VCaP (cell line): ENCODE data around the gene KRT4.

ENCODE experiments used
- H3K27ac ChIP-seq: fragments of 450-650 bp; 2 replicates; pipeline ENCODE4 v1.5.1; 2017
- TF ChIP-seq, protein P1 (sequence below): fragments of 450-650 bp; conservative IDR thresholded peaks from 2 replicates; pipeline ENCODE4 v1.5.1; 2017; ENCODE audit warnings: mild to moderate bottlenecking, moderate library complexity

KRT4 gene

DNA sequence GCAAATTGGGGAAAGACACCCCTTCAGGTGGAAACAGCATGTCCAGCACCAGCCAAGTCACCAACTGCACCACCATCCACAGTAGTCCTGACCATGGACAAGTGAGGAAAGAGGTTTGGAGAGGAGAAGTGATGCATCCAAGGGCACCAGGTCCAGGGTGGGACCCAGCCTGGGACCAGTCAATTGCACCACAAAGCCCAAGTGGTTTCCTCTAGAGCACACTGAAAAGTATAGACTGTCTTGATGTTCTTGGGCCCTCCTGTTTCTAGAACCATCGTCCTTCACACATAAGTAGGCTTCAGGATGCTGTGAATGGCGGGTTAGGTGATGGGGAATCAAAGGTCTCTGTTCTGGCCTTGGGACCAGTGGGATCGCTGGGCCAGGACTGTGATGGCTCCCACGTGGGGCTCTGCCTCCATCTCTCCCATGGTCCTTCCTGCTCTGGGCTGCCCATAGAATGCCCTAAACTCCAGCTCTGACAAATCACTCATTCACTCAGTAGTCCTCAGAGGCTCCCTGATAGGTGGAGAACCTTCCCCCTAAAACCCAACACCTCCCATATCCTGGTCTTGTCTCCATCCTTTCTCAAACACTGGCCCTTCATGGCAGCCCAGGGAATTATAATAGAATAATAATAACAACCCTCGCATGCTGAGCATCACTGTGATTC is 11.0 kb upstream of the KRT4 start:
- TF ChIP-seq, protein P1, sequence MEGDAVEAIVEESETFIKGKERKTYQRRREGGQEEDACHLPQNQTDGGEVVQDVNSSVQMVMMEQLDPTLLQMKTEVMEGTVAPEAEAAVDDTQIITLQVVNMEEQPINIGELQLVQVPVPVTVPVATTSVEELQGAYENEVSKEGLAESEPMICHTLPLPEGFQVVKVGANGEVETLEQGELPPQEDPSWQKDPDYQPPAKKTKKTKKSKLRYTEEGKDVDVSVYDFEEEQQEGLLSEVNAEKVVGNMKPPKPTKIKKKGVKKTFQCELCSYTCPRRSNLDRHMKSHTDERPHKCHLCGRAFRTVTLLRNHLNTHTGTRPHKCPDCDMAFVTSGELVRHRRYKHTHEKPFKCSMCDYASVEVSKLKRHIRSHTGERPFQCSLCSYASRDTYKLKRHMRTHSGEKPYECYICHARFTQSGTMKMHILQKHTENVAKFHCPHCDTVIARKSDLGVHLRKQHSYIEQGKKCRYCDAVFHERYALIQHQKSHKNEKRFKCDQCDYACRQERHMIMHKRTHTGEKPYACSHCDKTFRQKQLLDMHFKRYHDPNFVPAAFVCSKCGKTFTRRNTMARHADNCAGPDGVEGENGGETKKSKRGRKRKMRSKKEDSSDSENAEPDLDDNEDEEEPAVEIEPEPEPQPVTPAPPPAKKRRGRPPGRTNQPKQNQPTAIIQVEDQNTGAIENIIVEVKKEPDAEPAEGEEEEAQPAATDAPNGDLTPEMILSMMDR, result no peak
- no peak overlapping the region for H3K27ac ChIP-seq

DNA sequence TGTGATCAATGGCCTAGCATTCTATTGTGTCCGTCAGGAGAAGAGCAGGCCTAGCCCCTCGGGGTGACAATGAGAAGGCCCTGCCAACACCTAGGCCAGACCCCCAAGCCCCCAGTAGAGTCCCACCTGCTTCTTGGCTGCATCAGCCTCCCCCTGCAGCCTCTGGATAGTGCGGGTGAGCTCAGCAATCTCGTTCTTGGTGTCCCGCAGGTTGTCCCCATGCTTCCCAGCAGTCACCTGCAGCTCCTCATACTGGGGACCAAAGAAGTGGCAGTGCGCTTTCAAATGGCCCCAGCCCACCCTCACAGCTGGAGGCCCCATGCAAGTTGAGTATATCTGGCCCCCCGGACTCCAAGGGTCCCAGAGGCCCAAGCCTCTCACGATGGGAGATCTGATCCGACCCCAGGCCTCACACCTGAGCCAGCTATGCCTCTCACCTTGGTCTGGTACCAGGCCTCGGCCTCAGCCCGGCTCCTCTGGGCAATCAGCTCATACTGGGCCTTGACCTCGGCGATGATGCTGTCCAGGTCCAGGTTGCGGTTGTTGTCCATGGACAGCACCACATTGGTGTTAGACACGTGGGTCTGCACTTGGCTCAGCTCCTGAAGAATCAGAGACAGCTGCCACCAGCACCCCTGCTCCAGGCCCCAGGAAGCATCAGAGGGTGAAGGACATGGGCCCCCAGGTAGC is 10.0 kb upstream of the KRT4 start:
- H3K27ac ChIP-seq, result no peak overlapping the region
- TF ChIP-seq, protein P1, result no peak

DNA sequence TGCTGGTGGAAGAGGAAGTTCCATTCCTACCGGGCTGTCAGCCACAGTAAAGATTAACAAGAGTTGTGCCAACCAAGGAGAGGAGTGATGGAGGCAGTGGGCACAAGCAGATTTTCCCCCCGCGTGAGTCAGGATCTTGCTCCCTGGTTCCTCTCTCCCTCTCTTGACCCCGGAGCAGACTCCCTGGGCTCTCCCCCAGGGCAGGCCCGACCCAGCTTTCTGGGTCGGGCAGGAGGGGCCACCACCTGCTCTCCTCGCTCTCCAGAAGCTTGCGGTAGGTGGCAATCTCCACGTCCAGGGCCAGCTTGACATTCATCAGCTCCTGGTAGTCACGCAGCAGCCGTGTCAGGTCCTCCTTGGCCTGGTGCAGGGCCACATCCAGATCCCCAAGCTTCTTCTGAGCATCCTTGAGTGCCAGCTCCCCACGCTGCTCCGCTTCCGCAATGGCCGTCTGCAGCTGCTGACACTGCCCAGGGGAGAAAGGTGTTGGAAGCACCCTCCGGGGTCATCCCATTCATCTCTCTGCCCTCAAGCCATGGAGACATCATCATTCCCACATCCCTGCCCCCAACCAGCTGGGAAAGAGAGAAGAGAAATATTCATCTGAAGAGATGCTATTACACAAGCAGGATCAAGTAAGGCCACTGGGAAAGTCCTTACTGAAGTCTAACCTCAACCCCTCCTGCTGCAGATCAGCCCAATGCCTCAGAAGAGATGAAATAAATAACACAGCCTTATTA is 9.0 kb upstream of the KRT4 start:
- TF ChIP-seq, protein P1, result no peak
- no peak overlapping the region for H3K27ac ChIP-seq

DNA sequence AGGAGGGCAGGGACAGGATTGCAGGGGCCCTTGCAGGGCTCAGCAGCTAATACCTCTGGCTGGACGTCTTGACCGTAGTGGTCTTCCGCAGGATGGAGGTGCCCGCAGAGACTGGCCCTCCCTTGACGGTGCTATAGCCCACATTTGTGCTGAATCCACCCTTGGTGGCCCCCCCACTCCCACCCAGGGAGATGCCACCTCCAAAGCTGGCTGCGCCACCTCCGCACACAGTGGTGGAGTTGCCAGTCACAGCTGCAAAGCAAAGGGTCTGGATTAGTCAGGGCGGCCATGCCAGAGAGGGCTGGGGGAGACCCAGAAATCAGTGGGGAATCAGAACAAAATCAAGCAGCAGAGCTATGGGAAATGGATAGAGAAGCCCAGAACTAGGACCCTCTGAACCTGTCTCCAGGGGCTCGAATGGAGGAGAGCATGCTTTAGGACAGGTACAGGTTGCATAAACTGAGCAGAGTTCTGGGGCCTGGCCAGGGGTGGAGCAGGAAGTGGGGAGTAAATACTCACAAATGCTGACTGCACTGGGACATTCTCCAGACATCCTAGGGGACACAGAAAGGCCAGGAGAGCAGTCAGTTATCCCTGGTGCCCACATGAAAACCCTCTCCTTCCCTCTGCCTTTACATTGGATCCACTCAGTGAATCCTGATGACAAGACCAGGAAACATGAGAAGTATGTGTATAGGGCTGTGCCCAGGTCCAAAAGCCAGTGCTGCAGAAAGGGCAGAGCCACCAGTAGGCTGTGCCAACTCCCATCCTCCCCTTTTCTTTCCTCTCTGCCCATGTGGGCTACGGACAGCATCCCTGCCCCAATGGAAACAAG is 8.1 kb upstream of the KRT4 start:
- H3K27ac ChIP-seq, result no peak overlapping the region
- TF ChIP-seq, protein P1, result no peak

- no peak overlapping the region for H3K27ac ChIP-seq
- TF ChIP-seq, protein P1, result no peak
Measured at GRCh38 chr12:52821071-52821730, 7.3 kb upstream of the KRT4 start.

DNA sequence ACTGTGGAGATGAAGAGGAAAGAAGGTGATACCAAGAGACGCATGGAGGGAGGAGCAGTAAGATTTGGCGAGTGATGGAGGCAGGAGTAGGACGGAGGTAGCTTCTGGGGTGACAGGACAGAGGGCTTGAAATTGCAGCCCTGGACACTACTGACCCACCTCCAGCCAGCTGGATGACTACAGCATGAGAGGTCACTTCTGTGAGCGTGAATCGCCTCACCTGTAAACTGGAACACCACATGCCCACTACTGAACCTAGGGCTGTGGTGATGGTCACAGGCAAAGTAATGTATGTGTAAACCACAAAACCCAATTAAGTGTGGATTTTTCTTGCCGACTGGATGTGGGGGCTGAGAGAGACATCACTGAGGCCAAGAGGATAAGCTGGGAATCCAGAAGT is 6.6 kb upstream of the KRT4 start:
- TF ChIP-seq, protein P1, result no peak
- no peak overlapping the region for H3K27ac ChIP-seq
